ENCODE results near the gene DNAH12. TPM values are rescaled to one million over a fixed set of nuclear protein-coding genes. Genes with fewer than 3 reads are reported as not detected.

Gene DNAH12
- total RNA-seq, result 0.21 and 0.32 TPM in 2 replicates
- polyA plus RNA-seq (2012), result 0.05 TPM

- DNase-seq (ENCODE audit: low read depth), result peak; percentile 49
Observed at GRCh38 chr3:57544181-57545125, at the start of gene DNAH12. DNAH12 (minus strand) TSS chr3:57544344; CDS start chr3:57542870, 1,474 bp downstream.

DNA sequence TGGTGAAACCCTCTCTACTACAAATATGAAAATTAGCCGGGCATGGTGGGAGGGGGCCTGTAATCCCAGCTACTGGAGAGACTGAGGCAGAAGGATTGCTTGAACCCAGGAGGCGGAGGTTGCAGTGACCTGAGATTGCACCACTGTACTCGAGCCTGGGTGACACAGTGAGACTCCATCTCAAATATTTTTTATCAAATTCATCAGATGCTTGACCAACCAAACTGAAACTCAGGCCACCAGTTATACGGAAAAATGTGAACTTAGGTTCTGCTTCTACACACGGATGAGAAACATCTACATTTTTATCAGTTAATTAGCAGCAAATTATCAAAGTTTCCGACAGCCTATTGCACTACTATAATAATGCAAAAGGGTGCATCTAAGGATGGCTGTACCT, 48.2 kb upstream of the DNAH12 start:
- no peak for DNase-seq (ENCODE audit: low read depth)

DNA sequence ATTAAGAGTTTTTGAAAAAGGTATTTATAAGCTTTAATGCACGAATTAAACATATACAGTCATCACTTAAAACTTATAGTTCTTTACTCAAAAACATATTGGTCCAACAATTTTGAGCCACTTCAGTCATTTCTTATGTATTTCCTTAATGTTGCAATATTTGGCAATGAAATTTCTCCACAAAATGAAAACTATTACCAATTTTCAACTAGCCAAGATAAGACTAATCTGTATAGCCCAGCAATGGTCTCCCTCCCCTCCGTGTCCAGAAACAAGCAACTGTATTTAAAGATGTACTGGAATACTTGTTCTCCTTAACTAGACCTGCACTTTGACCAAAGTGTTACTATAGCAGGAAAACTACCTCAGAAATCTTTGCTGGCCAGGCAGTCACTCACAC, 43.8 kb upstream of the DNAH12 start:
- no peak for DNase-seq (ENCODE audit: low read depth)

GRCh38 chr3:57586778-57587177, 42.6 kb upstream of the DNAH12 start:
- DNase-seq (ENCODE audit: low read depth), result no peak

GRCh38 chr3:57583544-57583943, 39.4 kb upstream of the DNAH12 start:
- no peak for DNase-seq (ENCODE audit: low read depth)

GRCh38 chr3:57582474-57583168, 38.5 kb upstream of the DNAH12 start:
- no peak for DNase-seq (ENCODE audit: low read depth)

- DNase-seq (ENCODE audit: low read depth), result no peak
Observed at GRCh38 chr3:57577801-57578200, 33.7 kb upstream of the DNAH12 start.

DNA sequence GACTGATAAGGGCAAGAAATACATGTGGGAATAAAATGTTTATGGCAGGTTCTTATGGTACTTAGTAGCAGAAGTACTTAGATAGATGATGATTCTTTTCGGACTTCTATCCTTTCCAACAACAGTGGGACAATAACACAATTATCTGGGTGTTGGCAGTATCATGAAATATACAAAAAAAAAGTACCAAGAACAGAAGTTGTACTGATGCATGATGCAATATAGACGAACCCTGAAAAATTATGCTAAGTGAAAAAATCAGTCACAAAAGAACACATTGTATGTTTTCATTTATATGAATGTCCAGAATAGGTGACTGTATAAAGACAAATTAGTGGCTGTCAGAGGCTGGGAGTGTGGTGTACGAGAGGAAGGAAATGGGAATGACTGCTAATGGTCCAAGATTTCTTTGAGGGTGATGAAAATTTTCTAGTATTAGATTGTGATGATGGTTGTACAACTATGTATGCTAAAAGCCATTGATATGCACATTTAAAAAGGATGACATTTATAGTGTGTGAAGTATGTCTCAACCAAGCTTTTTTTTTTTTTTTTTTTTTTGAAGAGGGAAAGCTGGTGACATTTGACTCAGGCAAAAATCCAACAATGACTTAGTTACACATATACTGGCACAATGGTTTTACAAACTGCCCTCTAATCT, 32.0 kb upstream of the DNAH12 start:
- DNase-seq (ENCODE audit: low read depth), result no peak

DNA sequence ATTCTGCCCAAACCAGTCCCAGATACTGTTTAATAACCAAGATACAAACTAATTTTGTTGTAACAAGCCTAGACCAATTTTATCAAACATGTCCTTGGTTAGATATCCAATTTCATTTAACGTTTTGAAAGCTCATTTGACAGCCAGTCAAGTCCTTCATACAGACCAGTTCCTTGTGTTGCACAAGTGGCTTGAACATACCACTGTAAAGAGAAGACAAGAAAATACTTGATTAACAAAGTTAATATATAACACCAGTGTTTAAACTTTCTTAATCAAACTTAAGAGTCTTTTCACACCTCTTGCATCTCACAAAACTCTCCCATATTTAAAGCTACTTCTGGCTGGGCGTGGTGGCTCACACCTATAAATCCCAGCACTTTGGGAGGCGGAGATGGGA, 28.0 kb upstream of the DNAH12 start:
- DNase-seq (ENCODE audit: low read depth), result no peak

GRCh38 chr3:57570878-57571277, 26.7 kb upstream of the DNAH12 start:
- no peak for DNase-seq (ENCODE audit: low read depth)

DNA sequence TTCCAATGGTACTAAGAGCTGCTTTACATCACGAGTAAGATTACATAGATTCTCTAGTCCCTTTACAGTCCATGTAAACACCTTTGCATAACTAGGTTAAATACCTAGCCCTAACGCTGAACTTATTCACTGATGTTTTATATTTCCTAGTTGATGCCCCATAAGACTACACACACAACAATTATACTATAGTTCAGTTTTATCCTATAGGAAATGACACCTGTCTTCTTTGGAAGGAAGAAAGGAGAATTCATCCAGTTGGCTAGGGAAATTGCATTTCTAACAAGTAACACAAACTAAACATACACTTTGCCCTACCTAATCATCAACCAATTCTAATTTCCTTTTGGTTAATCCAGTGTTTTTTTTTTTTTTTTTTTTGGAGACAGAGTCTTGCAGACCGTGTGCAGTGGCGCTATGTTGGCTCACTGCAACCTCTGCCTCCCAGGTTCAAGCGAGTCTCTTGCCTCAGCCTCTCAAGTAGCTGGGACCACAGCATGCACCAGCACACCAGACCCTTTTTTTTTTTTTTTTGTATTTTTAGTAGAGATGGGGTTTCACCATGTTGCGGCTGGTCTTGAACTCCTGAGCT, 25.8 kb upstream of the DNAH12 start:
- DNase-seq (ENCODE audit: low read depth), result no peak

DNA sequence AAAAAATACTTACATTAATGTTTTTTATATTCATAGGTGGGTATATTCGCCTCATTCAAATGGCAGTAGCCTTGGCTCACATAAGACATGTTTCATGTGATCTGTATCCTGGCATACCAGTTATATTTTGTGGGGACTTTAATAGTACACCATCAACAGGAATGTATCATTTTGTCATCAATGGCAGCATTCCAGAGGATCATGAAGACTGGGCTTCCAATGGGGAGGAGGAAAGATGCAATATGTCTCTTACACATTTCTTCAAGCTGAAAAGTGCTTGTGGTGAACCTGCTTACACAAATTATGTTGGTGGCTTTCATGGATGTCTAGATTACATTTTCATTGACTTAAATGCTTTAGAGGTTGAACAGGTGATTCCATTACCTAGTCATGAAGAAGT, 15.4 kb upstream of the DNAH12 start:
- DNase-seq (ENCODE audit: low read depth), result peak; percentile 10

DNA sequence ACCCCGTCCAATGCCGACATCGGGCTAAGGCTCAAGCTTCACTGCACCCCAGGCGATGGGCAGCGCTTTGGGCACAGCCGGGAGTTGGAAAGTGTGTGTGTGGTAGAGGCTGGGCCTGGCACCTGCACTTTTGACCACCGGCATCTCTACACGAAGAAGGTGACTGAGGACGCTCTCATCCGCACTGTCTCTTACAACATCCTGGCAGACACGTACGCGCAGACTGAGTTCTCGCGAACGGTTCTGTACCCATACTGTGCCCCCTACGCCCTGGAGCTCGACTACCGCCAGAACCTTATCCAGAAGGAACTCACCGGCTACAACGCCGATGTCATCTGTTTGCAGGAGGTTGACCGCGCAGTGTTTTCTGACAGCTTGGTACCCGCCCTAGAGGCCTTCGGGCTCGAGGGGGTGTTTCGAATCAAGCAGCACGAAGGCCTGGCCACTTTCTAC, 13.0 kb upstream of the DNAH12 start:
- DNase-seq (ENCODE audit: low read depth), result peak; percentile 24

- peak; percentile 6 for DNase-seq (ENCODE audit: low read depth)
Observed at GRCh38 chr3:57556459-57557084, 12.4 kb upstream of the DNAH12 start.

DNA sequence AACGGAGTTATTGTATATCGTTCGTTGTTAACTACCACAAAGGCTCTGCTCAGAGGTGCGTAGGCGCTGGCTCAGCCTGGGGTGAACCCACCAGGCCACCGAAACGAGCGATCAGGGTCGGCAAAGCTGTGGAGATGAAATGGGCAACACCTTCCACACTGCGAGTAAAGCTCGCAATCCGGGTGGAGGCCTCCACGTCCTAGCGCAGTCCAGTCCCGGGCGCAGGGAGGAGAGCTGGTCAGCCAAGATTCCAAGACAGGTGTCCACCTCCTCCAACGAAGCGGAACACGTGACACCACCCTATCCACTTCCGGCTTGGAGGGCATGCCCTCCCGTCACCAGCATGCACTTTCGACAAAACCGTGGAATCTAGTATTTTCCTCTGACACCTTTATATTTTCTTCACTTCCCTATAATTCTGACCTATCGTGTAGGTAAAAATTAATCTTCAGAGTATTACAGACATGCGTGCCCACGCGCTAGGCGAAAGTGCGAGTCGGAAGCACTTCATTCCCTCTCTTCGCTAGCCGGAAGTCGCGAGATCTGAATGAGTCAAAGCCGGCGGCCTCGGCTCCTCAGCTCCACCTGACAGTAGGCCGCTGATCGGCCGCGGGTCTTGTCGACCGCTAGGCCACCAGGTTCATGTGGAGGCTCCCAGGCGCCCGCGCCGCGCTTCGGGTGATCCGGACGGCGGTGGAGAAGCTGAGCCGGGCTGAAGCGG, 11.8 kb upstream of the DNAH12 start, which contains the start of gene PDE12:
PDE12 (plus strand) TSS at position 537 of the 721 bp plus-strand sequence; CDS start at position 643, 106 bp downstream.
- DNase-seq (ENCODE audit: low read depth), result peak; percentile 95

DNA sequence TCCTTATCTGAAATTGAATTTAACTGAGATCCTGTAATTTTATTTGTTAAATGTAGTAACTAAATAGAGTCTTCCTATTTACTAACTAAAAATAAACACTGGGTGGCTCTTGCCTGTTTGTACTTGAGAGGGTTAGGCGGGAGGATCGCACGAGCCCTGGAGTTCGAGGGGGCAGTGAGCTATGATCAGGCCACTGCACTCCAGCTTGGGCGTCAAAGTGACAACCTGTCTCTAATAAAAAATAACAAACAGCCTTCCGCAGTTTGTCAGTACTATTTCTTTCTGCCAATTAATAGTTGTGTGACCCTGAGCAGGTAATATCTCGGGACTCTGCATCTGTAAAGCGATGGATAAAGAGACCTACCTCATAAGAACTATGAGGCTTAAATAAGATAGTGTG, 11.2 kb upstream of the DNAH12 start:
- peak; percentile 22 for DNase-seq (ENCODE audit: low read depth)

GRCh38 chr3:57546616-57547015, 2.5 kb upstream of the DNAH12 start:
- no peak for DNase-seq (ENCODE audit: low read depth)

DNA sequence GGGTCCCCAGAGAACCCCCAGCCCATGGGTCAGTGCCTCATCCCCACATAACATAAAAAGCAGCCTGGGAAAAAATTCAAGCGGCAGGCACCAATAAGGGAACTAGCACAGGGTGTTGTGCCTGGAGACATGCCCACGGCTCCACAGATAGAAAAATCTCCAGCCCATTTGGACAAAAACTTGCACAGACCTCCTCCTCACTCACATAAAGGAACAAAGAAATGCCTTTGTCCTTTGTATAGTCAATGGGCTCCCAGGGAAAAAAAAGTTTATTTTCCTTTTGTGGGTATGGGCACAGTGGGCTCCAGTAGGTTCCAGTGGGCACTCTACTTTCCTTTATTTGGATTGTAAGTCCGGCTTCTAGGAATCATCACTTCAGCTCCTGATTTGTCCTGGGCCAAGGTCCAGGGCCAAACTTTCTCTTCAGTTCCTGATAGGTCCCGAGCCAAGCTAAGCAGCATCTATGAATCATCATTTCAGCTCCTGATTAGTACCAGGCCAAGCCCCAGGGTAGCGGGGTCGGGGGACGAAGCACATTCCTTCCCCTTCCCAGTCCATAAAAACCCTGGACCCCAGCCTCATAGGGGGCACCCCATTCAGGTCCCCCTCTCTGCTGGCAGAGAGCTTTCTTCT, 1.6 kb upstream of the DNAH12 start:
- no peak for DNase-seq (ENCODE audit: low read depth)

DNA sequence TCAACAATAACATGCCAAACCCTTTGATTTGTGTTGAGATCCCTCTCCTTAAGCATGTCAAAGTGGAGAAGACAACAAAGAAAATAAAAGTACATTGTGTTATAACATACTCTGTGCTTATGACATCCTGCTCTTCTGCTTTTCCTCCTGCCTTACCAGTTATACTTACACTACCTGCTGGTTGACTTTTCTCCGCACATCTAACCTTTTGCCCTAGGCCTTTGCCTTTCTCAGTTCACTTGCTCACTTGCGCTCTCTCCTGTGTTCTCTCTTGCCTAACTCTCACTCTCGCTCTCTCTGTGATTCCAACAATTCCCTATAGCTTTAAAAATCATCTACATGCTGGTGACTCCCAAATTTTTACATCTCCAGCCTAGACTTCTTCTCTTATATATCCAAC, 5.7 kb downstream of the DNAH12 start:
- DNase-seq (ENCODE audit: low read depth), result no peak
